HG02981 (cell line): Measurements from ENCODE around the gene SLC26A5.
"Not testable (repeated sequence)": the region's sequence is repeated elsewhere in the genome, so short reads cannot be mapped to it uniquely, and the experiment has no call there.

Source experiments
- ATAC-seq: cut with Tn5 transposase; IDR thresholded peaks from one replicate; pipeline ENCODE4 v1.9.1; 2021; ENCODE audit warnings: mild to moderate bottlenecking, moderate library complexity; ENCODE audit not compliant: unreplicated experiment

SLC26A5 gene, protein sequence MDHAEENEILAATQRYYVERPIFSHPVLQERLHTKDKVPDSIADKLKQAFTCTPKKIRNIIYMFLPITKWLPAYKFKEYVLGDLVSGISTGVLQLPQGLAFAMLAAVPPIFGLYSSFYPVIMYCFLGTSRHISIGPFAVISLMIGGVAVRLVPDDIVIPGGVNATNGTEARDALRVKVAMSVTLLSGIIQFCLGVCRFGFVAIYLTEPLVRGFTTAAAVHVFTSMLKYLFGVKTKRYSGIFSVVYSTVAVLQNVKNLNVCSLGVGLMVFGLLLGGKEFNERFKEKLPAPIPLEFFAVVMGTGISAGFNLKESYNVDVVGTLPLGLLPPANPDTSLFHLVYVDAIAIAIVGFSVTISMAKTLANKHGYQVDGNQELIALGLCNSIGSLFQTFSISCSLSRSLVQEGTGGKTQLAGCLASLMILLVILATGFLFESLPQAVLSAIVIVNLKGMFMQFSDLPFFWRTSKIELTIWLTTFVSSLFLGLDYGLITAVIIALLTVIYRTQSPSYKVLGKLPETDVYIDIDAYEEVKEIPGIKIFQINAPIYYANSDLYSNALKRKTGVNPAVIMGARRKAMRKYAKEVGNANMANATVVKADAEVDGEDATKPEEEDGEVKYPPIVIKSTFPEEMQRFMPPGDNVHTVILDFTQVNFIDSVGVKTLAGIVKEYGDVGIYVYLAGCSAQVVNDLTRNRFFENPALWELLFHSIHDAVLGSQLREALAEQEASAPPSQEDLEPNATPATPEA

DNA sequence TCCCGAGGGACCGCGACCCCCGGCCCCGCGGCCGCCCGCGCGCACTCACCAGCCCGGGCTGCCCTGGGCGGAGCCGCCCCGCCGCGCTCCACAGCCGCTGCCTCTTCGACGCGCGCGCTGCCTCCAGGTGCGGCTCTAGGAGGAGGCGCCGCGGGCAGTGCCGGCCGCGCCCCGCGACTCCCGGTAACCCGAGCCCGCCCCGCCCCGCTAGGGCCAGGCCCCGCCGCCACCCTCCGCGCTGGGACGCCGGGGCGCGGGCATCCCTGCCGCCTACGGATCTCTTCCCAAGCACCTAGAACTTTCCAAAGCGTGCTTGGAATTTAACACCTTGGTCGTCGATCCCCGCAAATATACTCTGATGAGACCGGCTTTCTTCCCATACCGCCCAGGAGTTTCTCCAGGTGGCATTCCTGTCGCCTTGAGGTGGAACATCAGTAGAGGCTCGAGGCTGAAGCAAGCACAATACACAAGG lies at the start of gene SLC26A5:
TSS of gene SLC26A5 (minus strand) at position 159 of the 472 bp plus-strand sequence. CDS start 24,693 bp downstream, outside the sequence.
- ATAC-seq, result peak; percentile 66

DNA sequence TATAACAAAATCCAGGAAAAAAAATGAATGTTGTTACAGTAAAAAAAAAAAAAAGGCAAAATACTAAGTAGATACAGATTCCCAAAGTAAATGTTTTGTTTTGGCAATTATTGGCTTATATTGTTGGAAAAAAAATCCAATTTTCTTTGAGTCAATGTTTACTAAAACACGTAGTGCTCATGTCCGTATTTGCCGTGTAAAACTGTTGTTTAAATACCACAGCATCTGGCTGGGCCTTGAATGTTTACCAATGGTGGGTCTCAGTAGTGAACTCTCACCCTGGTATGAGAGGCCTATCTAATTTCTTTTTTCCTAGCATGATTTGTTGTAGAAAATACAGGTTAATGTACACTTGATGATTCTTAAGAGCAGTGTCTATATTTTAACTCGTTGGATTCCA lies 41.4 kb upstream of the SLC26A5 start:
- ATAC-seq, result no peak

DNA sequence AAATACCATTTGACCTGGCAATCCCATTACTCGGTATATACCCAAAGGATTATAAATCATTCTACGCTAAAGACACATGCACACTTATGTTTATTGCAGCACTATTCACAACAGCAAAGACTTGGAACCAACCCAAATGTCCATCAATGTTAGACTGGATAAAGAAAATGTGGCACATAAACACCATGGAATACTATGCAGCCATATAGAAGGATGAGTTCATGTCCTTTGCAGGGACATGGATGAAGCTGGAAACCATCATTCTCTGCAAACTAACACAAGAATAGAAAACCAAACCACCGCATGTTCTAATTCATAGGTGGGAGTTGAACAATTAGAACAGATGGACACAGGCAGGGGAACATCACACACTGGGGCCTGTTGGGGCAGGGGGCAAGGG lies 40.9 kb upstream of the SLC26A5 start:
- ATAC-seq, result not testable (repeated sequence)

DNA sequence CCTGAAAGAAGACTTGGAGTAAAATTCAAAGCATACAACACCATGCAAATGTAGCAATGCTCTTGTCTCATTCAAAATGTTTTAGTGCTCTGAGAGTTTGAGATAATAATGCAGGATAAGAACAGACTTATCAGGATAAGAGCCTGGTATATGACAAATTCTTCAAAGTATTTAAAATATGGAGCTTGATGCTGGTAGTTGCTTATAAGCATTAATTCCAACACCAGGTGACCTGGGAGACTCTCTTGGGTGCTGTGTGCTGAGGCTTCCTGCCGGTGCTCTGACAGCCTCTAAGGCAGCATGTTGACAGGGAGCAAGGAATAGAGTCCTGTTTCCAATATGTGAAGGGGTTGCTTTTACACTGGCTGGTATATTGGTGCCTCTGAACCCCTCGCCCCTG lies 34.8 kb upstream of the SLC26A5 start:
- no peak for ATAC-seq

DNA sequence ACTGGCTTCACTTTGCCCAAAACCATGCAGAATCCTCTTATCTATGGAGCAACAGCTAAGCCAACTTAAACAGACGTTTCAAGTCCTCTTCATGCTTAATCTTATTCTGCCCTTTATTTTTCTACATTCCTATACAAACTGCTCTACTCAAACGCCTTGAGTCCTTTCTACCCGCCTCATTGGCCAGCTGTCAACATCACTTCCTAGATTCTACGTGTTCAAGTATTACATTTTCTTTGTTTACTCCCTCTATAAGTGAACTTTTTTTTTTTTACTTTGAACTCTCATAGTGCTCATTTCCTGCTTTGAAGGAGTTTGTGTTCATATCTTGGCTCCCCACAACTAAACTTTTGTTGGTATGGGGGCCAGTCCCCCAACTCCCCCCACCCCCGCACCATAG lies 28.9 kb upstream of the SLC26A5 start:
- no peak for ATAC-seq

DNA sequence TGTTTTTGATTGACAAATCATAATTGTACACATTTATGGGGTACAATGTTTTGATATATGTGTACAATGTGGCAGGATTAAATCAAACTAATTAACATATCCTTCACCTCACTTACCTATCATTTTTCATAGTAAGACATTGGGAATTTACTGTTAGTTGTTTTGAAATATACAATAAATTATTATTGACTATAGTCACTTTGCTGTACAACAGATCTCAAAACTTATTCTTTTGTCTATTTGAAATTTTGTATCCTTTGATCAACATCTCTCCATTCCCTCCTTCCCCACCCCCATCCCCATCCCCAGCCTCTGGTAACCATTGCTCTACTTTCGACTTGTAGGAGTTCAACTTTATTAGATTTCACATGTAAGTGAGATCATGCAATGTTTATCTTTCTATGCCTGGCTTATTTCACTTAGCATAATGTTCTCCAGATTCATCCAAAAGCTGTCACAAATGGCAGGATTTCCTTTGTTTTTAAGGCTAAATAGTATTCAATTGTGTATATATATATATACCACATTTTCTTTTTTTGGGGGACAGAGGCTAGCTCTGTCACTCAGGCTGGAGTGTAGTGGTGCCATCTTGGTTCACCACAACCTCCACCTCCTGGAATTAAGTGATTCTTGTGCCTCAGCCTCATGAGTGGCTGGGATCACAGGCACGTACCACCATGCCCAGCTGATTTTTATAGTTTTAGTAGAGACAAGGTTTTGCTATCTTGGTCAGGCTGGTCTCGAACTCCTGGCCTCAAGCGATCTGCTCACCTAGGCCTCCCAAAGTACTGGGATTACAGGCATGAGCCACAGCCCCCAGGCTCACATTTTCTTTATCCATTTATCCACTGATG lies 23.3 kb upstream of the SLC26A5 start:
- ATAC-seq, result no peak

DNA sequence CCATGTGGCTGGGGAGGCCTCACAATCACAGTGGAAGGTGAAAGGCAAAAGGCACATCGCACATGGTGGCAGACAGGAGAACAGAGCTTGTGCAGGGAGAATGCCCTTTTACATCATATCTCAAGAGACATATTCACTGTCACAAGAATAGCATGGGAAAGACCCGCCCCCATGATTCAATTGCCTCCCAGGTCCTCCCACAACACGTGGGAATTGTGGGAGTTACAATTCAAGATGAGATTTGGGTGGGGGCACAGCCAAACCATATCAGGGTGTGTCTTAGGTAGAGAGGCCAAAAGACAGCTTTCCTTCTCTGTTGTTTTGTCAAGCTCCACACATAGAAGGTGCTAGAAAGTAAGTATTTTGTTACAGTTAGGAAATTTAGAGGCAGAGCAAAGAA lies 20.8 kb upstream of the SLC26A5 start:
- ATAC-seq, result no peak

DNA sequence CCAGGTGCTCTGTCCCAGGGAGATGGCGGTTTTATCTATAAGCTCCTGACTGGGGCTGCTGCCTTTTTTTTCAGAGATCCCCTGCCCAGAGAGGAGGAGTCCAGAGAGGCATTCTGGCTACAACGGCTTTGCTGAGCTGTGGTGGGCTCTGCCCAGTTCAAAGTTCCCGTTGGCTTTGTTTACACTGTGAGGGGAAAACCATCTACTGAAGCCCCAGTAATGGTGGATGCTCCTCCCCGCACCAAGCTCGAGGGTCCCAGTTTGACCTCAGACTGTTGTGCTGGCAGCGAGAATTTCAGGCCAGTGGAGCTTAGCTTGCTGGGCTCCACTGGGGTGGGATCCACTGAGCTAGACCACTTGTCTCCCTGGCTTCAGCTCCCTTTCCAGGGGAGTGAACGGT lies 16.4 kb upstream of the SLC26A5 start:
- ATAC-seq, result no peak

DNA sequence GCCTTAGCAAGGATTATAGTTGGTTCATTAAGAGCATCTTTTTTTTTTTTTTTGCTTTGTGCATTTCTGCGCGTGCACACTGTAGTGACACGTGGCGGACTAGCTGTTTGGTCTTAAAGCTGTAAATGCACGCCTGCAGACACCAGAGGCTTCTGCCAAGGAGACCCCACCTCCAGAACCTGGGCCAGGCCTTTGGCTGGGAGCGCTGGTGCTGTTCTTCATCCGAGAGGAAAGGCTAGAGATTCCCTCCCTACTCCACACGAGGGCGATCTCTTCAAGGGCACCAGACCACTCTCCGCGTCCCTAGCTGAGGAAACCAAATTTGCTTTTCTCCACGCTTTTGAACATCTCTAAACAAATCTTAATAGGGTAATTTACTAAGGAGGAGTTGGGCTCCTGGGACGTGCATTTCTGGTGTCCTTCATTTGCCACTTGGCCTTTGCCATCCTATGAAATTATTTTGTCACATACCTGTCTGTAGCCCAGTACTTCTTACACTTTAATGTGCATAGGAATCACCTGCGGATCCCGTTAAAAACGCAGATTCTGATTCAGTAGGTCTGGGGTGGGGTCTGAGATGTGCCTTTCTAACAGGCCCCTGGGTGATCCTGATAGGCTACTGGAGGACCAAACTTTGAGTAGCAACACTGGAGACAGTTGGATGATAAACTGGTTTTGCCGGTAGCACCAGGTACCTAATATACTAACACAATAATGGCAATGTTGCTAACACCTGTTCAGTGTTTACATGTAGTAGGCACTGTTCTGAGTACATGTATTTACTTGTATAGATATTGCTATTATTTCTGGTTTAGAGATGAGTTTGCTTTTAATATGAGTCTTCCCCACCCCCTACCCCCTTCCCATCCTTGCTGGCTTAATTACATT lies 1.3 kb upstream of the SLC26A5 start:
- no peak for ATAC-seq

DNA sequence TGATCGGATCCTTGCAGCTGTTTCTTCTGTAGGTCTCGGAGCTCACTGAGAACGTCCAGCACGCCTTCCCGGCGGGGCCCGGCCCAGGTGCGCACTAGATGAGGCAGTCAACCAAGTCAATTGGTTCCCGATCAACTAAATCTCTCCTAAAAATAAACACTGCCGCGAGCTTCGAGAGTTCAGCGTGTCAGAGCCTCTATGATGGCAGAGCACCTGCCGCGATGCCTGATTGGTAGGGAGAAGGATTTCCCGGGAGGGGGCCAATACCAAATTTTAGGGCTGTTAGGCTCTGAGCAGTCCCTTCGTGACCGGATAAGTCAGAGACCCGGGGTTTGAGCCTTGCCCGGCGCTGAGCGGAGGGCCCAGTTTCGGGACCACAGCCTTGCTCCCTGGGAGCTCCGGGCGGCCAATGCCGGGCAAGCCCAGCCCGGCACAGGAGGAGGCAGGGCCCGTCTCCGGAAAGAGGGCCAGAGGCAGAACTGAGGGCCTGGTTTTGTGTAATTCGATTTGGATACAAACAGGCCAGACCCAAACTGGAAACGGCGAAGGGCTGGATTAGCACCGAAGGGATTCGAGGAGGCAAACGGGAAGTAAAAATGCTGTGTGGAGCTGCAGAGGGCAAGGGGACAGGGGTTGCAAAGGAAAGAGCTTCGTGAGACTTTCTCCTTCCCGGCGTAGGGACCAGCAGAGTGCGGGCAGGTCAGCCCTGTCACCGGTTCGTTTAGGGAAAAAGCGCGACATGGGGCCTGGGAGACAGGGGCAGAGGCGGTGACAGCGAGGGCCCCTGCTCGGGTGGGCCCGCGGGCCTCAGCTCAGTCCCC lies 569 bp downstream of the SLC26A5 start:
- peak; percentile 33 for ATAC-seq

DNA sequence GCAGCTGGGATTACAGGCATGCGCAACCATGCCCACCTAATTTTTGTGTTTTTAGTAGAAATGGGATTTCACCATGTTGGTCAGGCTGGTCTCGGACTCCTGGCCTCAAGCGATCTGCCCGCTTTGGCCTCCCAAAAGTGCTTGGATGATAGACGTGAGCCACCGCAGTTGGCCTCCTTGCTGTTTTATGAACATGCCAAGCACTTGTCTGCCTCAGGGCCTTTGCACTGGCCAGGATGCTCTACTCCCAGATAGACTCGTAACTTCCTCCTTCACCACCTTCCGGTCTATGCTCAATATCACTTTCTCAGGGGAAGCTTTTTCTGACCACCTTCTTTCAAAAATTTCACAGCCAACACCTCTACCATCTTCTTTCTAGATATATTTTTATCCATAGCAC lies 6.3 kb downstream of the SLC26A5 start:
- ATAC-seq, result no peak

DNA sequence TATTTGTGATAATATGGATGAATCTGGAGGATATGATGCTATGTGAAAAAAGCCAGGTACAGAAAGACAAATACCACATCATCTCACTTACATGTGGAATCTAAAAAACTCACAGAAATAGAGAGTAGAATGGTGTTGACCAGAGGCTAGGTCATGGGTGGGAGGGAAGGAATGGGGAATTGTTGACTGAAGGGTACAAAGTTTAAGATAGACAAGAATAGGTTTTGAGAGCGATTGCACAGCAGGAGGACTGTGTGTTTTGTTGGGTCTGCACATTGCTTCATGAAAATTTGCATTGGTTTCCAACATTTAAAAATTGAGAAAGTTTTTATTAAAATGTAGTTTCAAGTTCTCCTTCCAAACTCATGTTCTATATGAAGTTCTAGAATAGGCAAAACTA lies 8.4 kb downstream of the SLC26A5 start:
- no peak for ATAC-seq

DNA sequence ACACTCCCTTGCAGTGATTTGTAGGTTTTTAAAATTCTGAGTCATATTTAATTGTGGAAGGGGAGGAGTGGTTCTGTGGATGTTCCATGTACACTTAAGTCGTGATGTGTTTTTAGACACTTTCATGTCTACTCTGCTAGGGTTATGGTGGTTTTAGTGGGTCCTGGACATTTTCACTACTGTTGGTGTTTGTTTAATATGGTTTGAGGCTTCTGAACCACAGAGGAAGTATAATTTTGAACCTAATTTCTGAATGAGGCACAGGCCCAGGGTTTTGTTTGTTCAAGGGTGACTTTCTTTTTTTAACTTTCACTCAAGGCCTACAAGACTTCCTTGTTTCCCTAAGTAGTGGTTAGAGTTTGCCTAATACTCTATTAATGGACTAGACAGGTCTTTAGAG lies 13.3 kb downstream of the SLC26A5 start:
- no peak for ATAC-seq

DNA sequence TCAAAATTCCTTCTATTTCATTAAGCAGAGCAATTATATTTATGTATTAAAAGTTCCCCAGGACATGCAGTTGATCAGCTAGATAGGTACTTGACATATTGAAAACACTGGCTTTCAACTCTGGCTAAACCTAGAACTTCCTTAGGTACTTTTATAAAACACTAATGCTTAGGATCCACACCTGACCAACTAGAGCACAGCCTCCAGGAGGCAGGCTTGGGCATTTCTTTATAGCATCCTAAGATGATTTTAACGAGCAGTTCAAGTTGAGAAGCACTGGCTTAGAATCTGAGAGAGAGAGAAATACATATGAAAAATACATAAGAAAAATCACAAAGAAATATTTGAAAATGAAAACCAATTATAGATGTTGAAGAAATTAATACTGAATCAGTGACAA lies 20.8 kb downstream of the SLC26A5 start:
- no peak for ATAC-seq

DNA sequence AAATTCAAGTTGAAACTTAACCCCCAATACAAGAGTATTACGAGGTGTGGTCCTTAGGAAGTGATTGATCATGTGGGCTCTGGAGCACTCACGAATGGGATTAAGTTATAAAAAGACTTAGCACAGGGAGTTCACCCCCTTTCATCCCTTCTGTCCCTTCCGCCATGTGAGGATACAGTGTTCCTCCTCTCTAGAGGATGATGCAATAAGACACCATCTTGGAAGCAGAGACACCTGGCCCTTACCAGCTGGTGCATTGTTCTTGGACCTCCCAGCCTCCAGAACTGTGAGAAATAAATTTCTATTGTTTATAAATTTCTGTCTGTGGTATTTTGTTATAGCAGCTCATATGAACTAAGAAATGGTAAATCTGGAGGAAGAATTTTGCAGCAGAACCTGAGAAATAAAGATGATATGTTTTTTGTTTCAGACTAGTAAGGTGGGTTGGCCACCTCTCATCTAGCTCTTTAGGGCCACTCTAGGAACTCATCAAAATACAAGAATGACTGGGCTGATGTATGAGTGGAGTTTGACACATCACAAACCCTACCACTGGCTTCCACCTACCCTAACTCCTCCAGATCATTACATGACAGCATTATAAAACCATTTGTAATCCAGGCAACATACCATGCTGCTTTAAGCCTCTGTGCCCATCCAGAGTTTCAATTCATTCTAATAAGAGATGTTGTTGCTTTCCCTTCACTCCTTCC lies 22.4 kb downstream of the SLC26A5 start:
- ATAC-seq, result no peak

DNA sequence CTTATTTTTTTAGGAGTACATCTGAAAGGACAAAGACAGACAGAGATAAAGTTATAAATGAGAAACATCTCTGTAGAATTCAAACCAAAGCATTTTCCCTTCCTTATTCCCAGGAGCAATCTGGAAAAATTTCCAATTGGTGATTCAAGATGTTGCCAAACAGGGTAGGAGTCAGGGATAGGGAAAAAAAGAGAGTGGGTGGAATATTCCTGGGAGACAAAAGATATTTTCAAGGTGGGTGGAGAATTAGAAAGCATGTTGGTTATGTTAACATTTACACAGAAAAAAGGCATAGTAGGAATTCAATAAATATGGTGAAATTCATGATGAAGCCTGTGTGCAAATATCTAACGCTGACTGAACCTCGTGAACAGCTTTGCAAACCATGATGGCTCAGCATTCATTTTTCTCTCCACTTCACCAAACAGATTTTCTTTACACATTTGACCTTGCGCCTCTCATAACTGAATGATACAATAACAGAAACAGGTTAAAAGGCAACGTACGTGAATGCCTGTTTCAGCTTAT lies 25.1 kb downstream of the SLC26A5 start:
- ATAC-seq, result no peak

DNA sequence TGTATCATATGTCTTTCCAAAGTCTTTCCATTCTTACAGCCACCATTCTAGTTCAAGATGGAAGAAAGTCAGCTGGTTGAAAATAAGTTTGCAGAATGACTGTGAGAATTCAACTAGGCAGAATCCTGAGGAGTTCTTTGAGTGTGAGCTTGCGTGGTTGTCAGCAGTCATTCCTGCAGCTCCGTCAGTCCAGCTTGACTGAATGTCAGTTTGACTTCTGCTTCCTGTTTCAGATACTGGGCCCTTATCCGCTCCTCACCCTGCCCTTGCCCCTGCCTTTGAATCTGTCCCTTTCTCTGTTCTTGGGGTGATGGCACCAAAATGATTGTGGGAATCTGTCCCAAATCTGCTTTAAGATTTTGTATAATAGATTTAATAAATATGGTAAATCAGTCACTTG lies 27.8 kb downstream of the SLC26A5 start:
- no peak for ATAC-seq

DNA sequence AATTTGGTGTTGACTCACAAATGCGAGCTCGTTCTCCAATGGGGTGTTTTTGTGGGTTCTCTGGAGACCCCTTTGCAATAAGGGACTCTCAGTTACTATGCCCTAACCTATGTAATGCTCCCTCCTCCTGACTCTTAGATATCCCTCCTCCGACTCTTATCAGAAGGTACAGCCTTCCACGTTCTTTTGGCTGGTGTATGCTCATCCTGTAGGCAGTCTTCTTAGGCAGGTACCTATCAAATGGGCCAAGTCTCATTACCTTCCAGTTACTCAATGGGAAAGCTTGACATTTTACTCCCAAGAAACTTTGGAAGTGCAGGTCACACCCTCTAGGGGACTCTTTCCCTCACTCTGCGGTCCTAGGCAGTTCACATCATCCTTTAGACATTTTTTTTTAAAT lies 32.6 kb downstream of the SLC26A5 start:
- ATAC-seq, result no peak

DNA sequence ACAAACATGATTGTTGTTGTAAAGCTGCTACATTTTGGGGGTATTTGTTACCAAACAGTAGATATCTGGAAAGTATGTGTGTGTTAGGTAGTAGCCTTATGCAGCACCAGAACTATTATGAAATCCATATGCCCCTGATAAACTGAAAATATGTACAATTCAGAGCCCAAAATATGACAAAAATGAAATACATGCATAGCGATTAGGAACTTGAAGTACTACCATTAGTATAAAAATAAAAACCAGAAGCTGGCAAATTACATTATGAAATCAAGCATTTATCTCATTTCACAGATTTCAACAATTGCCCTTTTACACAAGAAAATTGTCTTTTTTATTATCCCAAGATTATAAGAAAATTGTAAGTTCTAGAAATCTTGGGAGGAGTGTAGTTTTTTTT lies 33.9 kb downstream of the SLC26A5 start:
- ATAC-seq, result no peak
